Measurements from ENCODE around the gene MGARP.

GRCh38 chr4:139245590-139245989 is 34.4 kb downstream of the MGARP start:
- TF ChIP-seq CTCF (IDR thresholded peaks at IDR 0.05) (no peak), POLR2A (IDR thresholded peaks at IDR 0.05) (no peak), POLR2AphosphoS5 (IDR thresholded peaks at IDR 0.05; ENCODE audit: insufficient read depth in 1 of 2, low read depth in 1 of 2) (no peak)

Measured in vagina (tissue), 2 donors.